HepG2 (cell line): ENCODE results near the gene LRIF1. TPM values are rescaled to one million over a fixed set of nuclear protein-coding genes. Genes with fewer than 3 reads are reported as not detected.

Source experiments
- AHR ChIP-seq: IDR thresholded peaks from 2 replicates; pipeline ENCODE4 v1.6.1; 2018; ENCODE audit warnings: missing genetic modification reagents, missing compliant biosample characterization
- CBX2 ChIP-seq, 2 experiments: fragments of 200-600 bp in 1 of 2; sonication (generic); formaldehyde crosslinking in 1 of 2; IDR thresholded peaks; 2 replicates each; pipeline versions ENCODE4 v1.7.0 to v1.8.1; 2018 to 2022; ENCODE audit warnings: low read depth in 2 of 2, low read length in 1 of 2, mild to moderate bottlenecking in 1 of 2, missing genetic modification reagents in 1 of 2
- HNRNPH1 ChIP-seq: fragments of 200-400 bp; formaldehyde crosslinking; optimal IDR thresholded peaks from 2 replicates; pipeline ENCODE3; 2017; ENCODE audit warnings: mild to moderate bottlenecking, low read depth, low read length
- MED1 ChIP-seq: sonication (generic); formaldehyde crosslinking; IDR thresholded peaks from 2 replicates; pipeline ENCODE4 v1.4.0; 2020; ENCODE audit warnings: missing genetic modification reagents
- MIER3 ChIP-seq: IDR thresholded peaks from 2 replicates; pipeline ENCODE4 v1.6.1; 2016; ENCODE audit warnings: missing compliant biosample characterization, borderline replicate concordance
- MTF2 ChIP-seq: sonication (generic); formaldehyde crosslinking; IDR thresholded peaks from 2 replicates; pipeline ENCODE4 v1.5.0; 2020; ENCODE audit warnings: missing genetic modification reagents, borderline replicate concordance
- RARA ChIP-seq: IDR thresholded peaks from 2 replicates; pipeline ENCODE4 v1.6.1; 2016; ENCODE audit warnings: missing genetic modification reagents, missing compliant biosample characterization
- SIX1 ChIP-seq: sonication (generic); formaldehyde crosslinking; IDR thresholded peaks from 2 replicates; pipeline ENCODE4 v1.4.0; 2020; ENCODE audit warnings: missing genetic modification reagents, borderline replicate concordance
- TGIF2 ChIP-seq: IDR thresholded peaks from 2 replicates; pipeline ENCODE4 v1.6.1; 2016; ENCODE audit warnings: control low read depth, missing compliant biosample characterization
- XBP1 ChIP-seq: sonication (generic); formaldehyde crosslinking; IDR thresholded peaks from 2 replicates; pipeline ENCODE4 v1.5.0; 2020; ENCODE audit warnings: missing genetic modification reagents
- ZMYM3 ChIP-seq: sonication (generic); formaldehyde crosslinking; IDR thresholded peaks from 2 replicates; pipeline ENCODE4 v1.5.1; 2020; ENCODE audit warnings: mild to moderate bottlenecking, missing genetic modification reagents
- ZNF547 ChIP-seq: sonication (generic); formaldehyde crosslinking; IDR thresholded peaks from 2 replicates; pipeline ENCODE4 v1.5.1; 2020; ENCODE audit warnings: mild to moderate bottlenecking, missing genetic modification reagents
- ZNF598 ChIP-seq: sonication (generic); formaldehyde crosslinking; IDR thresholded peaks from 2 replicates; pipeline ENCODE4 v1.5.1; 2020; ENCODE audit warnings: mild to moderate bottlenecking, missing genetic modification reagents, borderline replicate concordance
- ZNF792 ChIP-seq: IDR thresholded peaks from 2 replicates; pipeline ENCODE4 v1.6.1; 2016
- ZSCAN30 ChIP-seq: sonication (generic); formaldehyde crosslinking; IDR thresholded peaks from 2 replicates; pipeline ENCODE4 v1.5.0; 2020; ENCODE audit warnings: mild to moderate bottlenecking, missing genetic modification reagents
- polyA plus RNA-seq, 8 experiments: library from polyadenylated mRNA; depleted of rRNA in 3 of 8; stranded (reverse) in 7 of 8; unstranded in 1 of 8; fragments of >200 nt; fragmentation: Illumina TruSeq in 4 of 8; extraction: Trizol in 4 of 8; gene quantifications; 2 replicates each; pipeline versions ENCODE4 v1.2.1 to v1.2.3, GENCODE V29; 2011 to 2016; ENCODE audit warnings: low read depth in 4 of 8, missing spikeins in 1 of 8, mixed read lengths in 1 of 8; ENCODE audit not compliant: insufficient read depth in 1 of 8
- total RNA-seq, 5 experiments: library from RNA; depleted of rRNA; stranded (reverse); fragments of >200 nt; fragmentation: Illumina TruSeq; extraction: Trizol; gene quantifications; 2 replicates each; pipeline ENCODE4 v1.2.3, GENCODE V29; 2016; ENCODE audit warnings: low read depth in 1 of 5
- TF ChIP-seq, protein P1 (sequence below): sonication (generic); formaldehyde crosslinking; IDR thresholded peaks from 2 replicates; pipeline ENCODE4 v1.4.0; 2020; ENCODE audit warnings: missing genetic modification reagents, mild to moderate bottlenecking, borderline replicate concordance
- TF ChIP-seq, protein P2 (sequence below): sonication (generic); formaldehyde crosslinking; conservative IDR thresholded peaks from 2 replicates; pipeline ENCODE4 v1.5.0; 2020; ENCODE audit warnings: missing genetic modification reagents
- TF ChIP-seq, protein P3 (sequence below): sonication (generic); formaldehyde crosslinking; IDR thresholded peaks from 2 replicates; pipeline ENCODE4 v1.8.0; 2022; ENCODE audit warnings: mild to moderate bottlenecking, missing genetic modification reagents, moderate library complexity
- TF ChIP-seq, protein P4 (sequence below): IDR thresholded peaks from 2 replicates; pipeline ENCODE4 v1.6.1; 2016; ENCODE audit warnings: mild to moderate bottlenecking, missing biosample characterization, missing genetic modification reagents
- TF ChIP-seq, protein P5 (sequence below): sonication (generic); formaldehyde crosslinking; IDR thresholded peaks from 2 replicates; pipeline ENCODE4 v1.5.0; 2020; ENCODE audit warnings: mild to moderate bottlenecking, missing genetic modification reagents
- TF ChIP-seq, protein P6 (sequence below): sonication (generic); formaldehyde crosslinking; IDR thresholded peaks from 2 replicates; pipeline ENCODE4 v1.8.1; 2023; ENCODE audit warnings: mild to moderate bottlenecking, missing genetic modification reagents

Gene LRIF1
- total and polyA plus RNA-seq, 2 of the 13 experiments (the other 11 are each of a cell fraction or from before 2014, with no cell fraction given): 18.4 to 42.4 TPM

DNA sequence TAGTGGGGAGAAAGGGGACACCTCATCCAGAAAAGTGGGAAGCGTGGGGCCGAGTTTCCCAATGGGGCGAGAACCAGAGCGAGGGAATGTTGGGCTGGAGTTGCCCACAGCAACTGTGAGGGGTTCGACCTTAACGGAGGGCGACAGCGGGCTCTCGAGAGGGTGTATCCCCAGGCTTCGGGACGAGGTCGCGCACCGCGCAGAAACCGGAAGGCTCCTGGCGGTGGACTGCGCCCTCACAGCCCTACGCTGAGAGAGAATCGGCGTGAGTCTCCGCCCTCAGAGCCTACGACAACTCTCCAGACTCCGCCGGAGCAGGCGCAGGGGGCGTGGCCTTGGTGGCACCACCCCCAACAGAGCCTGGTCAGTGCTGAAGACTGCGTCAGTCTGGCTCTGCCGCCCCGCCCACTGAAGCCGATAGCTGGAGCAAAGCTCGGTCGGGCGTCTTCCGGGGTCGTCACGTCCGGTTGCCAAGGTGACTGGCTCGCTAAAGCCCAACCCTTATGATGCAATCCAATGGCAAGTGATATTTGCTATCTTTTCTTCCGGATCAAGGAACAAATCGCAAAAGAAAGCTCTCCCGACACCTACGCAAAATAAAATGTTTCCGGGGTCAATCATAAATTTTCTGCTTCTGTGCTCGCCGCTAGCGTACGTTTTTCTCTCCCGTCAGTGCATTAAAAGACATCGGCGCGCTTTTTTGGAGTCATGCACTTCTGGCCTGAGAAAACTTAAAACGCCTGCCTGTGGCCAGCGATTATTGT lies at the start of gene LRIF1 (continued):
- no peak for TF ChIP-seq MTF2 (CRISPR knock-in tag)
- TF ChIP-seq, protein P1, sequence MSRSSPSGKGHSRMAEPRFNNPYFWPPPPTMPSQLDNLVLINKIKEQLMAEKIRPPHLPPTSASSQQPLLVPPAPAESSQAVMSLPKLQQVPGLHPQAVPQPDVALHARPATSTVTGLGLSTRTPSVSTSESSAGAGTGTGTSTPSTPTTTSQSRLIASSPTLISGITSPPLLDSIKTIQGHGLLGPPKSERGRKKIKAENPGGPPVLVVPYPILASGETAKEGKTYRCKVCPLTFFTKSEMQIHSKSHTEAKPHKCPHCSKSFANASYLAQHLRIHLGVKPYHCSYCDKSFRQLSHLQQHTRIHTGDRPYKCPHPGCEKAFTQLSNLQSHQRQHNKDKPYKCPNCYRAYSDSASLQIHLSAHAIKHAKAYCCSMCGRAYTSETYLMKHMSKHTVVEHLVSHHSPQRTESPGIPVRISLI (CRISPR knock-in tag): no peak
- no peak for TF ChIP-seq ZSCAN30 (CRISPR knock-in tag)
- TF ChIP-seq MED1: peak; percentile 69; the same call in 1 of the 2 replicates
- 0 out of 2 replicates have a peak, but pooled peaks have one; percentile 23 for TF ChIP-seq RARA
- TF ChIP-seq SIX1 (CRISPR knock-in tag): no peak
- TF ChIP-seq ZNF598 (CRISPR knock-in tag): no peak
- no peak for TF ChIP-seq XBP1 (CRISPR knock-in tag)
- TF ChIP-seq, protein P2, sequence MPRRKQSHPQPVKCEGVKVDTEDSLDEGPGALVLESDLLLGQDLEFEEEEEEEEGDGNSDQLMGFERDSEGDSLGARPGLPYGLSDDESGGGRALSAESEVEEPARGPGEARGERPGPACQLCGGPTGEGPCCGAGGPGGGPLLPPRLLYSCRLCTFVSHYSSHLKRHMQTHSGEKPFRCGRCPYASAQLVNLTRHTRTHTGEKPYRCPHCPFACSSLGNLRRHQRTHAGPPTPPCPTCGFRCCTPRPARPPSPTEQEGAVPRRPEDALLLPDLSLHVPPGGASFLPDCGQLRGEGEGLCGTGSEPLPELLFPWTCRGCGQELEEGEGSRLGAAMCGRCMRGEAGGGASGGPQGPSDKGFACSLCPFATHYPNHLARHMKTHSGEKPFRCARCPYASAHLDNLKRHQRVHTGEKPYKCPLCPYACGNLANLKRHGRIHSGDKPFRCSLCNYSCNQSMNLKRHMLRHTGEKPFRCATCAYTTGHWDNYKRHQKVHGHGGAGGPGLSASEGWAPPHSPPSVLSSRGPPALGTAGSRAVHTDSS (CRISPR knock-in tag): no peak
- TF ChIP-seq, protein P3, sequence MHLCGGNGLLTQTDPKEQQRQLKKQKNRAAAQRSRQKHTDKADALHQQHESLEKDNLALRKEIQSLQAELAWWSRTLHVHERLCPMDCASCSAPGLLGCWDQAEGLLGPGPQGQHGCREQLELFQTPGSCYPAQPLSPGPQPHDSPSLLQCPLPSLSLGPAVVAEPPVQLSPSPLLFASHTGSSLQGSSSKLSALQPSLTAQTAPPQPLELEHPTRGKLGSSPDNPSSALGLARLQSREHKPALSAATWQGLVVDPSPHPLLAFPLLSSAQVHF (CRISPR knock-in tag): no peak
- no peak for TF ChIP-seq HNRNPH1
- 0 out of 2 replicates have a peak, but pooled peaks have one; percentile 2 for TF ChIP-seq ZNF547 (CRISPR knock-in tag)
- 0 out of 2 replicates have a peak, but pooled peaks have one; percentile 41 for TF ChIP-seq MIER3 (CRISPR knock-in tag)
- 0 out of 2 replicates have a peak, but pooled peaks have one; percentile 6 for TF ChIP-seq ZMYM3 (CRISPR knock-in tag)
- TF ChIP-seq, protein P4, sequence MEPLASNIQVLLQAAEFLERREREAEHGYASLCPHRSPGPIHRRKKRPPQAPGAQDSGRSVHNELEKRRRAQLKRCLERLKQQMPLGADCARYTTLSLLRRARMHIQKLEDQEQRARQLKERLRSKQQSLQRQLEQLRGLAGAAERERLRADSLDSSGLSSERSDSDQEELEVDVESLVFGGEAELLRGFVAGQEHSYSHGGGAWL (CRISPR knock-in tag): peak; percentile 30; the same call in 1 of the 2 replicates
- TF ChIP-seq ZNF792 (CRISPR knock-in tag): peak; percentile 71
- TF ChIP-seq, protein P5, sequence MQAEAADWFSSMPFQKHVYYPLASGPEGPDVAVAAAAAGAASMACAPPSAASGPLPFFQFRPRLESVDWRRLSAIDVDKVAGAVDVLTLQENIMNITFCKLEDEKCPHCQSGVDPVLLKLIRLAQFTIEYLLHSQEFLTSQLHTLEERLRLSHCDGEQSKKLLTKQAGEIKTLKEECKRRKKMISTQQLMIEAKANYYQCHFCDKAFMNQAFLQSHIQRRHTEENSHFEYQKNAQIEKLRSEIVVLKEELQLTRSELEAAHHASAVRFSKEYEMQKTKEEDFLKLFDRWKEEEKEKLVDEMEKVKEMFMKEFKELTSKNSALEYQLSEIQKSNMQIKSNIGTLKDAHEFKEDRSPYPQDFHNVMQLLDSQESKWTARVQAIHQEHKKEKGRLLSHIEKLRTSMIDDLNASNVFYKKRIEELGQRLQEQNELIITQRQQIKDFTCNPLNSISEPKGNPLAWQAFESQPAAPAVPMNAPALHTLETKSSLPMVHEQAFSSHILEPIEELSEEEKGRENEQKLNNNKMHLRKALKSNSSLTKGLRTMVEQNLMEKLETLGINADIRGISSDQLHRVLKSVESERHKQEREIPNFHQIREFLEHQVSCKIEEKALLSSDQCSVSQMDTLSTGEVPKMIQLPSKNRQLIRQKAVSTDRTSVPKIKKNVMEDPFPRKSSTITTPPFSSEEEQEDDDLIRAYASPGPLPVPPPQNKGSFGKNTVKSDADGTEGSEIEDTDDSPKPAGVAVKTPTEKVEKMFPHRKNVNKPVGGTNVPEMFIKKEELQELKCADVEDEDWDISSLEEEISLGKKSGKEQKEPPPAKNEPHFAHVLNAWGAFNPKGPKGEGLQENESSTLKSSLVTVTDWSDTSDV: no peak
- no peak for TF ChIP-seq TGIF2 (CRISPR knock-in tag)
- TF ChIP-seq, protein P6, sequence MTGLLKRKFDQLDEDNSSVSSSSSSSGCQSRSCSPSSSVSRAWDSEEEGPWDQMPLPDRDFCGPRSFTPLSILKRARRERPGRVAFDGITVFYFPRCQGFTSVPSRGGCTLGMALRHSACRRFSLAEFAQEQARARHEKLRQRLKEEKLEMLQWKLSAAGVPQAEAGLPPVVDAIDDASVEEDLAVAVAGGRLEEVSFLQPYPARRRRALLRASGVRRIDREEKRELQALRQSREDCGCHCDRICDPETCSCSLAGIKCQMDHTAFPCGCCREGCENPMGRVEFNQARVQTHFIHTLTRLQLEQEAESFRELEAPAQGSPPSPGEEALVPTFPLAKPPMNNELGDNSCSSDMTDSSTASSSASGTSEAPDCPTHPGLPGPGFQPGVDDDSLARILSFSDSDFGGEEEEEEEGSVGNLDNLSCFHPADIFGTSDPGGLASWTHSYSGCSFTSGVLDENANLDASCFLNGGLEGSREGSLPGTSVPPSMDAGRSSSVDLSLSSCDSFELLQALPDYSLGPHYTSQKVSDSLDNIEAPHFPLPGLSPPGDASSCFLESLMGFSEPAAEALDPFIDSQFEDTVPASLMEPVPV: 0 out of 2 replicates have a peak, but pooled peaks have one; percentile 29
- no peak for TF ChIP-seq AHR
- TF ChIP-seq CBX2 (IDR thresholded peaks at IDR 0.05; ENCODE audit: low read depth, low read length): no peak
- no peak for TF ChIP-seq CBX2 (CRISPR knock-in tag; IDR thresholded peaks at IDR 0.05; ENCODE audit: low read depth)
